Bronchus fibroblast of lung (primary cell): ENCODE data around the gene CHMP6. TPM values are rescaled to one million over a fixed set of nuclear protein-coding genes. Genes with fewer than 3 reads are reported as not detected.

Source experiments
- total RNA-seq: library from RNA; depleted of rRNA; stranded (reverse); fragments of >200 nt; gene quantifications from 2 replicates; pipeline ENCODE4 v1.2.3, GENCODE V29; 2015

CHMP6 gene
- 22.5 and 24.1 TPM in 2 replicates for total RNA-seq

DNA sequence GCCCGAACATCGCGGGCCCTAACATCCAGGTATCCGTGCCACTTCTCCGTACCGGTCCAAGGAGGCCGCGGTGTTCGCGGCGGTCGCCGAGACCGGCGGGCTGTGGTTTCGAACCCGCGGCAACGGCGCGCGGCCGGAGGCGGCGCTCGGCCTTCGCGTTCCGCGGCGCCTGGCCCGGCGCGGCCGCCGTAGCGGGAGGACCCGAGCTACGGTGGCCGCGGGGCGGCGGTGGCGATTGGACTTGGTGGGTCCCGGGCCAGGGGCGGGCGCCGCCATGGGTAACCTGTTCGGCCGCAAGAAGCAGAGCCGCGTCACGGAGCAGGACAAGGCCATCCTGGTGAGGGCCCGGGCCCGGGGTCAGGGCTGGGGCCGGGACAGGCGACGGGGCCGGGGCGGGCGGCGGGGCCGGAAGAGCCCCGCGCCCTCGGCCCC is at the start of gene CHMP6:
TSS of gene CHMP6 (plus strand) at position 197 of the 432 bp plus-strand sequence. CDS start at position 275, 78 bp downstream.

GRCh38 chr17:81034779-81035520 is 43.3 kb downstream of the CHMP6 start, which contains the start of gene BAIAP2:
Gene BAIAP2, plus strand, starts transcription at chr17:81035151. Its CDS starts 104 bp downstream, at chr17:81035255.

Other genes starting within 250 kb of the CHMP6 start
- 18.6 and 18.8 TPM in 2 replicates for gene BAIAP2, start 43.3 kb downstream of the CHMP6 start, total RNA-seq
- not detected in 2 replicates for gene PVALEF, start 173.7 kb downstream of the CHMP6 start, total RNA-seq
- gene AATK, start 174.4 kb downstream of the CHMP6 start, total RNA-seq = 0.15 and 0.17 TPM in 2 replicates
- gene CEP131, start 231.1 kb downstream of the CHMP6 start, total RNA-seq = 11.9 and 14.1 TPM in 2 replicates
- 13.7 and 16.0 TPM in 2 replicates for gene TEPSIN, start 247.2 kb downstream of the CHMP6 start, total RNA-seq
- gene NDUFAF8, start 247.5 kb downstream of the CHMP6 start, total RNA-seq = 47.0 and 56.8 TPM in 2 replicates